GM12864 (cell line): ENCODE data around the gene DNMT3L.
A peak's percentile ranks its signal among the peaks of the same experiment; 100 is the strongest.
"Not testable (repeated sequence)": the region's sequence is repeated elsewhere in the genome, so short reads cannot be mapped to it uniquely, and the experiment has no call there.

ENCODE experiments used
- DNase-seq: peaks from one replicate; pipeline ENCODE4 v3.0.0-alpha.2; 2011; ENCODE audit warnings: low read depth
- H3K4me3 ChIP-seq: 2 replicates; pipeline ENCODE4 v1.5.1; 2011; ENCODE audit warnings: mild to moderate bottlenecking, low read depth, low read length, control low read depth
- CTCF ChIP-seq: IDR thresholded peaks from 2 replicates; pipeline ENCODE4 v1.5.1; 2011; ENCODE audit warnings: low read depth, mild to moderate bottlenecking, moderate library complexity, low read length, control low read depth, inconsistent platforms; ENCODE audit errors: missing control alignments

The DNMT3L gene

GRCh38 chr21:44207860-44208646 is 53.6 kb downstream of the DNMT3L start:
- not testable (repeated sequence) for DNase-seq

GRCh38 chr21:44206698-44207676 is 54.7 kb downstream of the DNMT3L start:
- DNase-seq, H3K4me3 ChIP-seq: not testable (repeated sequence)

More at GRCh38 chr21:44207860-44208646, 53.6 kb downstream of the DNMT3L start:
- H3K4me3 ChIP-seq = not testable (repeated sequence)

DNA sequence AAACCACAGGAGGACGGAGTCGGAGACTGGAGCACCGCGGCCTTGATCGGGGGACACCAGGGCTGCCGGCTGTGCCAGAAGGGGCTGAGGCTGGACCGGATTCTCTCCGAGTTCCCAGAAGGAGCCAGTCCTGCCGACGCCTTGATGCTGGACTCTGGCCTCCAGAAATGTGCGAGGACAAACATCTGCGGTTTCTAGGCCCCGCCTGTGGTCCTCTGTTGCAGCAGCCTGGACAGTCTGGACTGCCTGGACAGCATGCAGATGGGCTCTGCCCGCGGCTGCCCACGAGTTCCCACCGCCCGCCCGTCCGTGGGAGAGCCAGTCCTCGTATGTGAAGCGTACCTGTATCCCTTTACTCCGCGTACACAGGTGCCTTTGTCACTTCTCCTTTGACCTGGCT is 55.5 kb downstream of the DNMT3L start:
- not testable (repeated sequence) for H3K4me3 ChIP-seq, DNase-seq

- not testable (repeated sequence) for DNase-seq
Measured at GRCh38 chr21:44202590-44203299, 59.0 kb downstream of the DNMT3L start.

DNA sequence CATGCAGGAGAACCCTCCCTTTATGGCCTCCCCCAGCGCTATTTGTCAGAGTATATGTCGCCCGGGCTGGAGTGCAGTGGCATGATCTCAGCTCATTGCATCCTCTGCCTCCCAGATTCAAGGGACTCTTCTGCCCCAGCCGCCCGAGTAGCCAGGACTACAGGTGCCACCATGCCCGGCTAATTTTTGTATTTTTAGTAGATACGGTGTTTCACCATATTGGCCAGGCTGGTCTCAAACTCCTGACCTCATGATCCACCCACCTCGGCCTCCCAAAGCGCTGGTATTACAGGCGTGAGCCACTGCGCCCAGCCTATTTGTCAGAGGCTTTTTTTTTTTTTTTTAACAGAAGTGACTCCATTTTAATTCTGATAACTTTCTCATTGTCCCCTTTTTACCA is 61.7 kb downstream of the DNMT3L start:
- not testable (repeated sequence) for H3K4me3 ChIP-seq, DNase-seq

More at GRCh38 chr21:44202590-44203299, 59.0 kb downstream of the DNMT3L start:
- not testable (repeated sequence) for H3K4me3 ChIP-seq

DNA sequence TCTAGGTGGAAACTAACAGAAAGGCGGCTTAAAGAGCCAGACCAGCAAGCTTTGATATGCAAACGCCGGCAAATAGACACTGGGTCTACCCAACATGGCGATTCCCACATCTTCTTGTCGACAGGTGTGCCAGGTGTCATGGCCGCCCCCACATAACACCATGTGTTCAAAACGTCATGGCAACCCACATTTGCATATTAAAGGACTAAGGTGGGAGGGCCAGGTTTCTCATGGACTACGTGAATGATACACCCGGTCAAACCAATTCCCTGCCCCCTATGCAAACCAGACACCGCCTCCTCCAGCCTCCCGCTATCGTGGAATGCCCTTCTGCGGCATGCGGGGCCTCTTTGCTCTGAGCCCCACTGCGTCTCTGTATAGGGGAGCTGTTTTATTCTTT is 62.2 kb downstream of the DNMT3L start:
- TF ChIP-seq CTCF = no peak
- peak; percentile 31 for DNase-seq
- no peak overlapping the region for H3K4me3 ChIP-seq

GRCh38 chr21:44197156-44197516 is 64.6 kb downstream of the DNMT3L start:
- DNase-seq, H3K4me3 ChIP-seq: not testable (repeated sequence)
